ENCODE measurements around the gene COMT. TPM values are rescaled to one million over a fixed set of nuclear protein-coding genes. Genes with fewer than 3 reads are reported as not detected.

Gene COMT
- total and polyA plus RNA-seq, 9 of the 15 experiments (the other 6 are each of a cell fraction or from before 2014, with no cell fraction given): 12.5 to 351 (median 155) TPM

DNA sequence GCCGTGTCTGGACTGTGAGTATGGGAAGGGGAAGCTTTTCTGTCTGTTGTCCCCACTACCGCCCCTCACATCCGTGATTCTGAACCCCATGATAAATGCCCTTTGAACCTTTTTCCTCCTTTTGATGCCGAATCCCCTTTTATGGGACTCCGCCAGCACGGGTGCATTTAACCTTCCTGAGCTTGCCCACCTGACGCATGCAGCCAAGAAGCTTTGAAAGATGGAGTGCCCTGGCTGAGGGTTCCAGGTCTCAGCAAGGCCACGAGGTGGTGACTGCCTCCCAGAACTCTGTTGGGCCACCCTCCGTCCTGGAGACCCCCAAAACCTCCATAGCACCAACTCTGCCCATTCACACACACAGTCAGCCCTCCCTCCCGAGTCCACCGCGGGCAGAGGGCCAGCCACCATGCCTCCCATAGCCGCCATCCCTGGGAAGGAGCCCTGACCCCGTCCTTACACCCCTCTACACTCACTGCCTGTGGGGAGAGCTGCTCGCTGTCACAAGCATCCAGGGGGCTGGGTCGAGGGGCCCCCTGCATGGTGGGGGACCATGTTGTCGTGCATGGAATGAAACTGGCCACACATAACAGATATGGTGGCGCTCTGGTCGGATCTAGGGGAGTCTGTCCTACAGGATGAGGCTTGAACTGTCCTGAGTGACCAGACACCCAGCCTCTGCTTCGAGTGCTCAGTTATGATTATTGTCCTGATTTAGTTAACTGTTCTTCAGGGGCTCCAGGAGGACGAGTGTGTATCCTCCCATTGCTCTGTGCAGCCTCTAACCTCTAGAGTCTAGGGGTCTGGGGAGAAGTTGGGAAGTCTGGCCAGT, 822 bp upstream of the COMT start (continued):
- TF ChIP-seq, protein P1, sequence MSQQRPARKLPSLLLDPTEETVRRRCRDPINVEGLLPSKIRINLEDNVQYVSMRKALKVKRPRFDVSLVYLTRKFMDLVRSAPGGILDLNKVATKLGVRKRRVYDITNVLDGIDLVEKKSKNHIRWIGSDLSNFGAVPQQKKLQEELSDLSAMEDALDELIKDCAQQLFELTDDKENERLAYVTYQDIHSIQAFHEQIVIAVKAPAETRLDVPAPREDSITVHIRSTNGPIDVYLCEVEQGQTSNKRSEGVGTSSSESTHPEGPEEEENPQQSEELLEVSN (IDR thresholded peaks at IDR 0.05; ENCODE audit: borderline replicate concordance in 1 of 2, extremely low read depth in 1 of 2, insufficient read depth in 1 of 2, insufficient read length in 1 of 2, low read depth in 1 of 2, low read length in 1 of 2, poor library complexity in 1 of 2, severe bottlenecking in 1 of 2): peak in 1 of 2 experiments; percentile 7
- TF ChIP-seq, protein P2, sequence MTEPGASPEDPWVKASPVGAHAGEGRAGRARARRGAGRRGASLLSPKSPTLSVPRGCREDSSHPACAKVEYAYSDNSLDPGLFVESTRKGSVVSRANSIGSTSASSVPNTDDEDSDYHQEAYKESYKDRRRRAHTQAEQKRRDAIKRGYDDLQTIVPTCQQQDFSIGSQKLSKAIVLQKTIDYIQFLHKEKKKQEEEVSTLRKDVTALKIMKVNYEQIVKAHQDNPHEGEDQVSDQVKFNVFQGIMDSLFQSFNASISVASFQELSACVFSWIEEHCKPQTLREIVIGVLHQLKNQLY (CRISPR knock-in tag; conservative IDR thresholded peaks at IDR 0.05): peak; percentile 71 to 81; a peak in 2 of 4 replicates
- 0 out of 2 replicates have a peak, but pooled peaks have one; percentile 48 for TF ChIP-seq HMG20A (CRISPR knock-in tag; conservative IDR thresholded peaks at IDR 0.05)
- TF ChIP-seq, protein P3, sequence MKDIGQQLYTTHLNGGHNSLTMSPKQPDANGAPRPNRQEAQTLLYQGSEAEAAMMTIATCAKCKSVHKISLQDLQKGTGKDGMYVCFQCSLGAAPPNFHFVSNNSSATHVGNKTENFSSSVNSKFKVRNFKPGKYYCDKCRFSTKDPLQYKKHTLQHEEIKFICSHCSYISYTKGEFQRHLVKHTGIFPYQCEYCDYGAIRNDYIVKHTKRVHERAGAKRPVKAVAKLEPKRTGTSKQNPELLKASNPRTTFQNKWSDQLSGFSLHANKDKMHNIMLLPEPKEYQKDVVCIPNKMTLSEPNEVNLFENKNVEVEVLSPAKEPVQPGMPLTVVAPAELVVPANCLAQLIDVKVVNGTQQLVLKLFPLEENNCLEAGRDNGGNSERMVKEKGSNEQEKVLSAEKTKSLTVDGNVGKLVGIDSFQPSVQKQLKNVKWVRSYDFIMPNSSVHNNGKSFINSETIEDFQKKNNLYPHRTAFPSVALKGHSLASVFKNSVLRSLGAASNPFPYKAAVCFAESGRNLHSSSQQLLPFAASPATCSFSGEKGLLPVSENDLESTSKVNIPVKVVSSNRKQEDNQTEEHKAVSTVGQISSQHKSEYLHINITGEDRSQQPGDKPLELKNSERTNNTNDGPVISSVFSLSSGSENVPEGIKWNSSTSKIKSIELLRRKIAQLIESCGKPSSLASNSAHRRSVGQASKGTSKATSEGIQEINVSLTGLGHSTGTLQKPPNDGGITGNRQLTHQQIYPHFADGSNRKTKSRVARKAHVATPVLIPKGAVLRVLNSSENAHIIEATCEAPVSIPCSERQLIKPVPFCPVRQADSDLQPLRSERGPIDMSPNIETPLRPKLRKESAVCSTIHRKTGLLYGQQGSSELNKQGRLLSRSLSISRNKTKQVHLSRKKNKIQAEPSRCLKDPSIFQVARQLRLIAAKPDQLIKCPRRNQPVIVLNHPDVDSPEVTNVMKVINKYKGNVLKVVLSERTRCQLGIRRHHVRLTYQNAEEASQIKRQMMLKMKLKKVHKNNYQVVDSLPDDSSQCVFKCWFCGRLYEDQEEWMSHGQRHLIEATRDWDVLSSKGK (CRISPR knock-in tag; IDR thresholded peaks at IDR 0.05): no peak
- TF ChIP-seq, protein P4, sequence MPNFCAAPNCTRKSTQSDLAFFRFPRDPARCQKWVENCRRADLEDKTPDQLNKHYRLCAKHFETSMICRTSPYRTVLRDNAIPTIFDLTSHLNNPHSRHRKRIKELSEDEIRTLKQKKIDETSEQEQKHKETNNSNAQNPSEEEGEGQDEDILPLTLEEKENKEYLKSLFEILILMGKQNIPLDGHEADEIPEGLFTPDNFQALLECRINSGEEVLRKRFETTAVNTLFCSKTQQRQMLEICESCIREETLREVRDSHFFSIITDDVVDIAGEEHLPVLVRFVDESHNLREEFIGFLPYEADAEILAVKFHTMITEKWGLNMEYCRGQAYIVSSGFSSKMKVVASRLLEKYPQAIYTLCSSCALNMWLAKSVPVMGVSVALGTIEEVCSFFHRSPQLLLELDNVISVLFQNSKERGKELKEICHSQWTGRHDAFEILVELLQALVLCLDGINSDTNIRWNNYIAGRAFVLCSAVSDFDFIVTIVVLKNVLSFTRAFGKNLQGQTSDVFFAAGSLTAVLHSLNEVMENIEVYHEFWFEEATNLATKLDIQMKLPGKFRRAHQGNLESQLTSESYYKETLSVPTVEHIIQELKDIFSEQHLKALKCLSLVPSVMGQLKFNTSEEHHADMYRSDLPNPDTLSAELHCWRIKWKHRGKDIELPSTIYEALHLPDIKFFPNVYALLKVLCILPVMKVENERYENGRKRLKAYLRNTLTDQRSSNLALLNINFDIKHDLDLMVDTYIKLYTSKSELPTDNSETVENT (CRISPR knock-in tag; IDR thresholded peaks at IDR 0.05): no peak
- TF ChIP-seq HDAC8 (tag; IDR thresholded peaks at IDR 0.05): peak; percentile 67; the same call in 1 of the 2 replicates
- TF ChIP-seq, protein P5, sequence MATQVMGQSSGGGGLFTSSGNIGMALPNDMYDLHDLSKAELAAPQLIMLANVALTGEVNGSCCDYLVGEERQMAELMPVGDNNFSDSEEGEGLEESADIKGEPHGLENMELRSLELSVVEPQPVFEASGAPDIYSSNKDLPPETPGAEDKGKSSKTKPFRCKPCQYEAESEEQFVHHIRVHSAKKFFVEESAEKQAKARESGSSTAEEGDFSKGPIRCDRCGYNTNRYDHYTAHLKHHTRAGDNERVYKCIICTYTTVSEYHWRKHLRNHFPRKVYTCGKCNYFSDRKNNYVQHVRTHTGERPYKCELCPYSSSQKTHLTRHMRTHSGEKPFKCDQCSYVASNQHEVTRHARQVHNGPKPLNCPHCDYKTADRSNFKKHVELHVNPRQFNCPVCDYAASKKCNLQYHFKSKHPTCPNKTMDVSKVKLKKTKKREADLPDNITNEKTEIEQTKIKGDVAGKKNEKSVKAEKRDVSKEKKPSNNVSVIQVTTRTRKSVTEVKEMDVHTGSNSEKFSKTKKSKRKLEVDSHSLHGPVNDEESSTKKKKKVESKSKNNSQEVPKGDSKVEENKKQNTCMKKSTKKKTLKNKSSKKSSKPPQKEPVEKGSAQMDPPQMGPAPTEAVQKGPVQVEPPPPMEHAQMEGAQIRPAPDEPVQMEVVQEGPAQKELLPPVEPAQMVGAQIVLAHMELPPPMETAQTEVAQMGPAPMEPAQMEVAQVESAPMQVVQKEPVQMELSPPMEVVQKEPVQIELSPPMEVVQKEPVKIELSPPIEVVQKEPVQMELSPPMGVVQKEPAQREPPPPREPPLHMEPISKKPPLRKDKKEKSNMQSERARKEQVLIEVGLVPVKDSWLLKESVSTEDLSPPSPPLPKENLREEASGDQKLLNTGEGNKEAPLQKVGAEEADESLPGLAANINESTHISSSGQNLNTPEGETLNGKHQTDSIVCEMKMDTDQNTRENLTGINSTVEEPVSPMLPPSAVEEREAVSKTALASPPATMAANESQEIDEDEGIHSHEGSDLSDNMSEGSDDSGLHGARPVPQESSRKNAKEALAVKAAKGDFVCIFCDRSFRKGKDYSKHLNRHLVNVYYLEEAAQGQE (IDR thresholded peaks at IDR 0.05; ENCODE audit: borderline replicate concordance): no peak
- TF ChIP-seq, protein P5 (CRISPR knock-in tag; IDR thresholded peaks at IDR 0.05; ENCODE audit: low read depth): peak; percentile 14; the same call in 1 of the 2 replicates
